NCI-H1930 (cell line): ENCODE data around the gene PHC3.

Source experiments
- DNase-seq, 2 experiments: peaks; one replicate each; lab custom pipeline; 2025; lab: John Stamatoyannopoulos, UW

PHC3 gene

GRCh38 chr3:170078620-170079281, 102.8 kb downstream of the PHC3 start:
- no peak for DNase-seq

GRCh38 chr3:170077361-170077760, 104.2 kb downstream of the PHC3 start:
- DNase-seq = no peak

GRCh38 chr3:170076715-170077238, 104.8 kb downstream of the PHC3 start:
- no peak for DNase-seq

- no peak for DNase-seq
These were observed 106.0 kb downstream of the PHC3 start for GRCh38 chr3:170075441-170076091.

- DNase-seq = no peak
These were observed 117.4 kb downstream of the PHC3 start for GRCh38 chr3:170064108-170064507.

GRCh38 chr3:170063691-170064090, 117.8 kb downstream of the PHC3 start:
- DNase-seq = no peak

- no peak for DNase-seq
These were observed 118.8 kb downstream of the PHC3 start for GRCh38 chr3:170062769-170063168.

GRCh38 chr3:170062068-170062467, 119.5 kb downstream of the PHC3 start:
- no peak for DNase-seq

- no peak for DNase-seq
These were observed 122.1 kb downstream of the PHC3 start for GRCh38 chr3:170059447-170059846.

- no peak for DNase-seq
These were observed 123.4 kb downstream of the PHC3 start for GRCh38 chr3:170058127-170058526.

- DNase-seq = no peak
These were observed 124.0 kb downstream of the PHC3 start for GRCh38 chr3:170057550-170057949.

- no peak for DNase-seq
These were observed 124.7 kb downstream of the PHC3 start for GRCh38 chr3:170056710-170057454.

- DNase-seq = no peak
These were observed 126.3 kb downstream of the PHC3 start for GRCh38 chr3:170055209-170055608.

GRCh38 chr3:170054204-170054603, 127.3 kb downstream of the PHC3 start:
- no peak for DNase-seq

- DNase-seq = no peak
These were observed 129.1 kb downstream of the PHC3 start for GRCh38 chr3:170052398-170052797.

- no peak for DNase-seq
These were observed 130.8 kb downstream of the PHC3 start for GRCh38 chr3:170050753-170051152.

- DNase-seq = no peak
These were observed 132.2 kb downstream of the PHC3 start for GRCh38 chr3:170049146-170050000.

- DNase-seq = no peak
These were observed 134.5 kb downstream of the PHC3 start for GRCh38 chr3:170047133-170047404.

GRCh38 chr3:170046269-170047132, 135.0 kb downstream of the PHC3 start:
- no peak for DNase-seq

GRCh38 chr3:170044795-170045244, 136.7 kb downstream of the PHC3 start:
- no peak for DNase-seq

GRCh38 chr3:170044271-170044670, 137.3 kb downstream of the PHC3 start:
- DNase-seq = no peak
